ENCODE data around the gene CEP120. TPM values are rescaled to one million over a fixed set of nuclear protein-coding genes. Genes with fewer than 3 reads are reported as not detected.
A peak's percentile ranks its signal among the peaks of the same experiment; 100 is the strongest.

CEP120 gene
- total RNA-seq, 1 donor from 2014 or later, result 19.0 TPM

DNA sequence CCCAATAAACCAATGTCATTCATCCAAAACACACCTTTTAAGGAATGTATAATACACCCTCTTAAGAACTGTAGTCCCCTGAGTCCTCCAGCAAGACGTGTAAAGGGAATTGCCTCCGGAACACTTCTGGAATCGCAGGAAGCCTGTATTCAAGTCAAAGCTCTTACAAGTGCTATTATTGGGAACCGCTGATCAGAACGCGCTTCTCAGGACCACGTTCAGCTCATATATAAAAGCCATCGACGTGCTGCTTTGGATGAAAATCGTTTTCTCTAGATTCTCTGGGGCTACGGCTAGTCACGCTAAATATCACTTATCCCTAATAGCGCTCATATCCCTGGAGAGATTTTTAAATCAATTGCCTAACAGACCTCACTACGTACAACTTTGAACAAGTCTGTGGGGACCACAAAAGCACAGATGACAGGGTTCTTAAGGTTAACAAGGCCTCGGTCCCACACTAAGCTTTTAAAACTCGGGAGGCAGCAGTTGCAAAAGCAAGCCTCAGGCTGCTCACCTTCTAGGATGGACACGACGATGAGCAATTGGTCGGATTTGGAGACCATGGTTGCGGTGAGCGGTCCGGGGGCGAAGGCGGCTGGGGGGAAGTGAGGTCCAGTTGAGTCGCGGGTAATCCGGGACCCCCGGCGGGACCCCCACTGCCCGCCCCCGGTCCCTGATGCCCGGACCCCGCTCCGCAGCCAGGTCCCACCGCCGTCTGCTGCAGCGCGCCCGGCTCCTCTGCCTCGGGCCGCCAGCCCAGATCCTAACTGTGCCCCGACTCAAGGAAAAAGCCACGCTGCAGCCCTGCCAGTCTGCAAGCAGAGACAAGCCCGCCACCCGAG lies 548 bp downstream of the CEP120 start:
- Histone ChIP-seq H3K4me1 (ENCODE audit: insufficient read depth, low read length) (peaks cover 9% of the 10 kb centered on the region), H3K9me3 (ENCODE audit: insufficient read depth, low read depth, low read length) (no peaks in the 10 kb centered on the region), H3K27me3 (ENCODE audit: insufficient read depth, low read length) (no peaks in the 10 kb centered on the region), H3K27ac (ENCODE audit: low read depth, low read length) (peak overlapping the region; percentile 80), H3K4me3 (ENCODE audit: insufficient read depth, low read depth, low read length) (peak overlapping the region; percentile 96), H3K79me2 (ENCODE audit: insufficient read depth, low read length) (peaks cover 28% of the 10 kb centered on the region), H3K36me3 (ENCODE audit: insufficient read depth, low read length) (no peaks in the 10 kb centered on the region), H3K4me2 (ENCODE audit: low read length) (peak overlapping the region; percentile 99), H4K20me1 (ENCODE audit: insufficient read depth, low read length) (peaks cover 8% of the 10 kb centered on the region), H2AFZ (ENCODE audit: low read depth, low read length) (peak overlapping the region; percentile 74), H3K9ac (ENCODE audit: low read length) (peak overlapping the region; percentile 89)
- Mint-ChIP-seq H3K27ac (ENCODE audit: unreplicated experiment) (no peak overlapping the region), H3K27me3 (ENCODE audit: low read depth, unreplicated experiment) (no peaks in the 10 kb centered on the region), H3K4me3 (ENCODE audit: unreplicated experiment) (no peak overlapping the region), H3K9me3 (ENCODE audit: unreplicated experiment) (no peaks in the 10 kb centered on the region), H3K36me3 (ENCODE audit: low read depth, unreplicated experiment) (no peaks in the 10 kb centered on the region), H3K4me1 (ENCODE audit: low read depth, unreplicated experiment) (no peaks in the 10 kb centered on the region)
- no peak for FAIRE-seq
- TF ChIP-seq EZH2 (IDR thresholded peaks at IDR 0.05; ENCODE audit: insufficient read depth, low read length), result no peak
- TF ChIP-seq, protein P1, sequence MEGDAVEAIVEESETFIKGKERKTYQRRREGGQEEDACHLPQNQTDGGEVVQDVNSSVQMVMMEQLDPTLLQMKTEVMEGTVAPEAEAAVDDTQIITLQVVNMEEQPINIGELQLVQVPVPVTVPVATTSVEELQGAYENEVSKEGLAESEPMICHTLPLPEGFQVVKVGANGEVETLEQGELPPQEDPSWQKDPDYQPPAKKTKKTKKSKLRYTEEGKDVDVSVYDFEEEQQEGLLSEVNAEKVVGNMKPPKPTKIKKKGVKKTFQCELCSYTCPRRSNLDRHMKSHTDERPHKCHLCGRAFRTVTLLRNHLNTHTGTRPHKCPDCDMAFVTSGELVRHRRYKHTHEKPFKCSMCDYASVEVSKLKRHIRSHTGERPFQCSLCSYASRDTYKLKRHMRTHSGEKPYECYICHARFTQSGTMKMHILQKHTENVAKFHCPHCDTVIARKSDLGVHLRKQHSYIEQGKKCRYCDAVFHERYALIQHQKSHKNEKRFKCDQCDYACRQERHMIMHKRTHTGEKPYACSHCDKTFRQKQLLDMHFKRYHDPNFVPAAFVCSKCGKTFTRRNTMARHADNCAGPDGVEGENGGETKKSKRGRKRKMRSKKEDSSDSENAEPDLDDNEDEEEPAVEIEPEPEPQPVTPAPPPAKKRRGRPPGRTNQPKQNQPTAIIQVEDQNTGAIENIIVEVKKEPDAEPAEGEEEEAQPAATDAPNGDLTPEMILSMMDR (IDR thresholded peaks at IDR 0.05; ENCODE audit: insufficient read depth, low read depth, low read length), result no peak
- peak; percentile 25 for DNase-seq (ENCODE audit: low read depth)

DNA sequence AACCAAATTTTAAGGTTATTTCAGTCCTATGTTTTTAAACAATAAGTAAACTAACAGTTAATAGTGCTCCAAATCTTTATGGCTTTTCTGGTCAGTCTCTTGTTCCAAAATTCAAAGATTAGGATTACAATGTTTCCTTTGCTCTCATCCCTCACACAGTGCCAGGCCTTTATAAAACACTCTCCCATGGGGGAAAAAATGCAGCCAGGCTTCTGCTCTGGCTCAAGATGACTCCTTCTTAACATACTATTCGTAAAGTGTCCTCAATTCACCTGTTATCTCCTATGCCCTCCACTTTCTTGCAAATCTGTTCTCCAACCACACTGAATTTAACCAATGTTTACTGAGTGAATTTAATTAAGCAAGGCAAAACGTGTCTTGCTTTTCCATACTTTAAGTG lies 1.4 kb downstream of the CEP120 start:
- peak overlapping the region; percentile 89 for H3K9ac ChIP-seq (ENCODE audit: low read length)
- H3K27ac Mint-ChIP-seq (ENCODE audit: unreplicated experiment), result no peak overlapping the region
- peaks cover 8% of the 10 kb centered on the region for H4K20me1 ChIP-seq (ENCODE audit: insufficient read depth, low read length)

More for the DNA sequence above, 1.4 kb downstream of the CEP120 start:
- Mint-ChIP-seq H3K4me1 (ENCODE audit: low read depth, unreplicated experiment) (no peaks in the 10 kb centered on the region), H3K27me3 (ENCODE audit: low read depth, unreplicated experiment) (no peaks in the 10 kb centered on the region), H3K36me3 (ENCODE audit: low read depth, unreplicated experiment) (no peaks in the 10 kb centered on the region), H3K9me3 (ENCODE audit: unreplicated experiment) (no peaks in the 10 kb centered on the region), H3K4me3 (ENCODE audit: unreplicated experiment) (no peak overlapping the region)
- no peaks in the 10 kb centered on the region for H3K36me3 ChIP-seq (ENCODE audit: insufficient read depth, low read length)
- no peak for DNase-seq (ENCODE audit: low read depth)
- H2AFZ ChIP-seq (ENCODE audit: low read depth, low read length), result peak overlapping the region; percentile 74
- FAIRE-seq, result no peak
- no peaks in the 10 kb centered on the region for H3K9me3 ChIP-seq (ENCODE audit: insufficient read depth, low read depth, low read length)
- H3K27me3 ChIP-seq (ENCODE audit: insufficient read depth, low read length), result no peaks in the 10 kb centered on the region
- no peak overlapping the region for H3K27ac ChIP-seq (ENCODE audit: low read depth, low read length)
- TF ChIP-seq, protein P1 (IDR thresholded peaks at IDR 0.05; ENCODE audit: insufficient read depth, low read depth, low read length), result no peak
- no peak for TF ChIP-seq EZH2 (IDR thresholded peaks at IDR 0.05; ENCODE audit: insufficient read depth, low read length)
- peaks cover 28% of the 10 kb centered on the region for H3K79me2 ChIP-seq (ENCODE audit: insufficient read depth, low read length)
- H3K4me2 ChIP-seq (ENCODE audit: low read length), result peak overlapping the region; percentile 99
- H3K4me3 ChIP-seq (ENCODE audit: insufficient read depth, low read depth, low read length), result peak overlapping the region; percentile 96
- H3K4me1 ChIP-seq (ENCODE audit: insufficient read depth, low read length), result peaks cover 9% of the 10 kb centered on the region

All from astrocyte (in vitro differentiated cells and primary cell).